HG02970 (cell line): ENCODE results near the gene ZNF273.
"Not testable (repeated sequence)": the region's sequence is repeated elsewhere in the genome, so short reads cannot be mapped to it uniquely, and the experiment has no call there.

Source experiments
- ATAC-seq: cut with Tn5 transposase; IDR thresholded peaks from one replicate; pipeline ENCODE4 v1.9.1; 2021; ENCODE audit warnings: mild to moderate bottlenecking, moderate library complexity, moderate number of reproducible peaks; ENCODE audit not compliant: unreplicated experiment, low FRiP score

The ZNF273 gene

DNA sequence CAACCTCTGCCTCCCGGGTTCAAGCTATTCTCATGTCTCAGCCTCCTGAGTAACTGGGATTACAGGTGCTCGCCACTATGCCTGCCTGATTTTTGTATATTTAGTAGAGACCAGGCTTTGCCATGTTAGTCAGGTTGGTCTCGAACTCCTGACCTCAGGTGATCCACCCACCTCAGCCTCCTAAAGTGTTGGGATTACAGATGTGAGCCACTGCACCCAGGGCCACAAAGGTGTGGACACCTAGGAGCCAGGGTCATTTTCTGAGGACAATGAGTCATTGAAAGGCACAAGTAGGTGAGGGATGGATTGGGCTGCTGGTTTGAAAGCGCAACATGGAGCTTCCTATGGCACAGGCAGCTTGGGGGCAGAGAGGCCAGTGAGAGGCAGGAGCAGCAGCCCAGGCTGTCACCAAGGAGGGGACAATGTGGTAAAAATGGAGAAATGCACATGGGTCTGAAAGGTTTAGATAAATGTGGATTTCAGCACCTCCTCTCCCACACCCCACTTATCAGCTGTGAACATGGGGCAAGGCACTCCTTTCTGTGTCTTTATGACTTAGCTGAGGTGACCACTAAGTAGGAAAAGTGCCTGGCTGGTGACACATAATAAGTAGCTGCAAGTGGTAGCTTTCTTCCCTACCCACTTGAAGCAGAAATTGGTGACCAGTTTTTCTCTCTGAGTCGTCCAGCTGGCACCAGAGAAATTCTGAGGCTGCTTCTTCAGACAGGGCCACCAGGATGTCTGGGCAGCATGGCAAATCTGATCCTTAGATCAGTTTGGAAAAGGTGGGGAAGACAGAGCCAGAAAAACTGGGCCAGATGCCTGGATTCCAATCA is 41.8 kb downstream of the ZNF273 start:
- ATAC-seq: not testable (repeated sequence)

DNA sequence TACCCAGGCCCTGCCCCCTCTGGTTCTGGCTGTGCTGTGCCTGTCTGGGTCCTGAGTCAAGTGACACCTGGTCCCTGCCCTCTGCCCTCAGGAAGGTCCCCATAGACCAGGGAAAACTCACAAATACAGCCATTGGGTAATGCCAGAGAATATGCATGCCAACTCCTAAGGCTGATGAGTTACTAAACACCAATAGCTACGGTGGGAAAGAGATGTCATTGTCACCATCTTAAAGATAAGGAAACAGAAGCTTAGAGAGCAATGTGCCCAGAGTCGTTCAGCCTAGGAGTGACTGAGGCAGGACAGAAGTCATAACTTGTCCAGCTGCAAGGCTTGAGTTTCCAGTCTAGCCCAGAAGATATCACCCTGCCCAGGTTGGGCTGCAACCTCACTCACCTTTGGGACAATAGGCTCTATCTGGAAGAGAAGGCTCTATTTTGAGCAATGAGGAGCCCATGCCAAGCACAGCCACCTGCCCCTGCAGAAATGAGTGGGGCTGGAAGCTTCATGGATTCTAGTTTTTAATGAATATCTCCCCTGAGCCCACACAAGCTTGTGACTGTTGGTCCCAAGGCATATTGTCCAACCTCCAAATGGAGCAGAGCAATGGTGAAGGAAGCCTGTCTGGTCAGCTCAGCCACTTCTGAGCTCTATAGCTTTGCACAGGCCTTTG is 42.6 kb downstream of the ZNF273 start:
- no peak for ATAC-seq

DNA sequence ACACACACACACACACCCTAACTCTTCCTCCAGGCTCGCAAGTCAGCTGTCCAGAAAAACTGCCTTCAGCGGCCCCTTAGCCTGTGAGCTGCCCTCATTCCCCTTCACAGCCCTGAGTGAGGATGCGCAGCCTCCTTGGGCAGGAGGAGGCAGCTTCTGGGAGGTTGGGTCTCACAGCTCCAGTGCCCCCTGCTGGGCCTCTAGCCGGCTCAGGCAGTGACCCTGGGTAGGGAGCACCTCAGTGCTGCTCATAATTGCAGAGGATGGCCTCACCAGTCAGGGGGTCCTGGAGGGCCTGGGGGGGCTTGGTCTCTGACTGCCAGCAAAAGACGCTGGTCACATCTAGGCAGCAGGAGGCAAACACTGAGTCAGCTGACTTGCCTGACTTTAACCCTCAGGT is 43.7 kb downstream of the ZNF273 start:
- ATAC-seq: no peak

DNA sequence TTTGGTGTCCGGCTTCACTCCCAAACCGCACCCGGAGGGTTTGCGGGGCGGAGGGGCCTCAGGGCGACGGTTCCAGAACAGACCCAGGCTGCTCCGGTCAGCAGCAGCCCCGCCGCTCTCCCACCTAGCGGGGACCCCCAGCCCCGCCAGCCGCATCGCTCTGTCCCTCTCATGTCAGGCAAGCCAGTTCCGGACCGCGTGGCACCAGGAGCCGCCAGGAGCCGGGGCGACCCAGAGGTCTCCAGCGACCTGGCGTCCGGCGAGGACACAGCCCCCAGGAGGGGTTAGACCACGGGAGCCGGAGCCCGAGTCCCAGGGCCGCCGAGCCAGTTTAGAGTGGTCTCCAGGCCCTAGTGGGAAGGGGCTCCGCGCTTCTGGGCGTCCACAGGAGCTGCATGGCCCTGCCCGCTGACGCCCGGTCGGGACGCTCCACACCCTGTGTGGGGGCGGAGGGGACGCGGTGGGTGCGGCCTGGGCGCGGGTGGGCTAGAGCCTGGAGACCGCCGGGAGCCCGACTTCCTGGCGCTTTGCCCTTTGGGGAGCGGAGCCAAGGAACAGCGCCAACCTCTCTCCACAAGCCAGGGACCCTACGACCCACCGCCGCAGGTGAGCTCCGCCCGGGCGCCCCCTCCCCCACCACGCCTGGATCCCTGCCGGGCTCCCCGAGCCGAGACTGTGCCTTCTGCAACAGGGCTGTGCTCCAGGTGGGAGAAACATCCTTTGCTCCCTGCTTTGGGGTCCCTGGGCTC is 44.4 kb downstream of the ZNF273 start:
- no peak for ATAC-seq

DNA sequence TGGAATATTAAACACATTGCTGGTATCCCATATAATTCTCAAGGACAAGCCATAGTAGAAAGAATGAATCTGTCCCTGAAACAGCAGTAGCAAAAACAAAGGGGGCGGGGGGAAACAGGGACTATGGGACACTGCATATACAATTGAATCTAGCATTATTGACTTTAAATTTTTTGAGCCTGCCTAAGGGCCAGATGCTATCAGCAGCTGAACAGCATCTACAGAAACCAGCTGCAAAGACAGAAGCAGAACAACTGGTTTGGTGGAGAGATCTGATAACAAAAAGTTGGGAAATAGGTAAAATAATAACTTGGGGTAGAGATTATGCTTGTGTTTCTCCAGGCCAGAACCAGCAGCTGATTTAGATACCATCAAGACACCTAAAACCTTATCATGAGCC is 45.7 kb downstream of the ZNF273 start:
- not testable (repeated sequence) for ATAC-seq

DNA sequence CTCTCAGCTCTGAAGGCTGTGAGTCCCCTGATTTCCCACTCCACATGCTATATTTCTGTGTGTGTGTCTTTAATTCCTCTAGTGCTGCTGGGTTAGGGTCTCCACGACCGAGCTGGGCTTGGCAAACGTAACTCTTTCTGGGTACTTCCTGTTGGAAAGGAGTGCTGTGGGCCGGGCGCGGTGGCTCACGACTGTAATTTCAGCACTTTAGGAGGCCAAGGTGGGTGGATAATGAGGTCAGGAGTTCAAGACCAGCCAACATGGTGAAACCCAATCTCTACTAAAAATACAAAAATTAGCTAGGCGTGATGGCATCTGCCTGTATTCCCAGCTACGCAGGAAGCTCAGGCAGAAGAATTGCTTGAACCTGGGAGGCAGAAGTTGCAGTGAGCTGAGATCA is 47.6 kb downstream of the ZNF273 start:
- not testable (repeated sequence) for ATAC-seq

DNA sequence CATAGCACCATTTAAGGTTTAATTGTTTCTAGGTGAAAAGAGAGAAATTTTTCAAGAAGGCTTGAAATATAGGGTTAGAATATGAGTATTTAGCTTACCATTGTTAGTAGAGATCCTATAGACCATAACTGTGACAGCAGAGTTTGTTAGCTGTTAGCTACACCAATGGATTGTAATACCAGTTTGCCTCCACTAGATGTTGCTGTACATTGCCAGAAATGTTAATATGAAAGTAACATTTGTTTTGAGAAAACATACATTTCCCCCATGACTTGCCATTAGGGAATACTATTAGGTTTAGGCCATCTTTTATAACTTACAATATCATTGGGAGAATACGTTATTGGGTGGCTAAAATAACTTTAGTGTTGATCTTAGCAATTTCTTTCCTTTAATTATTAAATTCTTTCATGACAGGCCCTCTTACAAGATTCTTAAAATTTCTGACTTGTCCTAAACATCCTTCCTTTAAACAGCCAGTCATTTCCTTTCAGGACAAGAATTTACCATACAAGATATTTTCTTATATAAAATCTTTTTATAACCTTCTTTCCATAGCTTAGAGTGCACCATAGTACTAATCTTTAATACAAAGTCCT is 48.3 kb downstream of the ZNF273 start:
- ATAC-seq: no peak

DNA sequence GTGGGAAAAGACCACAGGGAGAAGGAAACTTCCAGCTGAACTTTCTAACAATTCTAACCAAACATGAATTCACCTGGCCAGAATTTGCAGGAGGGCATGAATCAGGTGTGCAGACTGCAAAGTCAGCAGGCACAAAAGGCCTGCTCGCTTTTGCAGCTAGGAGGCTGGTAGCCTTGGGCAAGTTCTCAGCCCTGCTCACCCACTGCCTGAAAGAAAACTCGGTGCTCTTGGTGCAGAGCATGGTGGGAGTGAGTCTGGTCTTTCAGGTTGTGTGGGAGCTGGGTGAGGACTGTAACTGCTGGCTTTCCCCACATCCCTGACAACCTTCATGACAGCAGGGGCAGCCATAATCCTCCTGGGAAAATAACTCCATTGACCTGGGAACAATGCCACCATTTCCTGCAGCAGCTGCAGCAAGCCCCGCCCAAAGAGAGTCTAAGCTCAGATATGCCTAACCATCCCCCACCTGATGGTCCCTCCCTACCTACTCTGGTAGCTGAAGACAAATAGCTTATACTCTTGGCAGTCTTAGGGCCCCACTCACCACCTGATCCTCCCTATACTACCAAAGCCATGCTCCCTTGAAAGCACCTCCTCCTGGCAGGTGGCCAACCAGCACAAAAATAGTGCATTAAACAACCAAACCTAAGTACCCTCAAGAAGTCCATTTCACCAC is 56.1 kb downstream of the ZNF273 start:
- no peak for ATAC-seq

DNA sequence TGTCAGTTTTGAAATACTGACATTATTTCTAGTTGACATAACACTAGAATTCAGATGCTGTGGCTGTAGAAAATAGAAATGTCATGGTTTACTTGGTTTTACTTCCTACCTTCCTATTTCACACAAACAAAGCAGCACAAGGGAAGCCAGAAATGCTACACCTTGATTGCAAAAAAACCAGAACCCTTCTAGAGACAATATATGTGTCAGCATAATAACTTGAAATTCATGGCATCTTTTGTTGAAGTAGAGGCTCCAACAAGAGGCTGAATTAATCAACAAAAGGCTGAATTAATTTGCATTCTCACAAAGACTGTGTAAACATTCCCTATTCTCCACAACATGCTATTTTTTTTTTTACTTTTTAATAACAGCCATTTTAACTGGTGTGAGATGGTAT is 62.5 kb downstream of the ZNF273 start:
- no peak for ATAC-seq

DNA sequence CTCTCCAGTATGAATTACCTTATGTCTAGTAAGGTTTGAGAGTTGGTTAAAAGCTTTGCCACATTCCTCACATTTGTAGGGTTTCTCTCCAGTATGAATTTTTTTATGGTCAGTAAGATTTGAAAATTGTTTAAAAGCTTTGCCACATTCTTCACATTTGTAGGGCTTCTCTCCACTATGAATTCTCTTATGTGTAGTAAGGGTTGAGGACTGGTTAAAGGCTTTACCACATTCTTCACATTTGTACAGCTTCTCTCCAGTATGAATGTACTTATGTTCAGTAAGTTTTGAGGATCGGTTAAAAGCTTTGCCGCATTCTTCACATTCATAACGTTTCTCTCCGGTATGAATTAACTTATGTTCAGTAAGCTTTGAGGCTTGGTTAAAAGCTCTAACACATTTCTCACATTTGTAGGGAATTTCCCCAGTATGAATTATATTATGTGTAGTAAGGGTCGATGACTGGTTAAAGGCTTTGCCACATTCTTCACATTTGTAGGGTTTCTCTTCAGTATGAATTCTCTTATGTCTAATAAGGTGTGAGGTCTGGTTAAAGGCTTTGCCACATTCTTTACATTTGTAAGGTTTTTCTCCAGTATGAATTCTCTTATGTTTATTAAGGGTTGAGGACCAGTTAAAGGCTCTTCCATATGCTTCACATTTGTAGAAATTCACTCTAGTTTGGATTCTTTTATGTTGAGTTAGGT is 75.6 kb downstream of the ZNF273 start:
- ATAC-seq: no peak
